HG03039 (cell line): Measurements from ENCODE around the gene NEO1.
"Not testable (repeated sequence)": the region's sequence is repeated elsewhere in the genome, so short reads cannot be mapped to it uniquely, and the experiment has no call there.

Source experiments
- ATAC-seq: cut with Tn5 transposase; IDR thresholded peaks from one replicate; pipeline ENCODE4 v1.9.1; 2021; ENCODE audit warnings: mild to moderate bottlenecking, moderate library complexity; ENCODE audit not compliant: unreplicated experiment

NEO1 gene

GRCh38 chr15:73295630-73296286 is 243.5 kb downstream of the NEO1 start:
- ATAC-seq = no peak

GRCh38 chr15:73296609-73297353 is 244.5 kb downstream of the NEO1 start:
- ATAC-seq = no peak

GRCh38 chr15:73298522-73299245 is 246.4 kb downstream of the NEO1 start:
- no peak for ATAC-seq

- not testable (repeated sequence) for ATAC-seq
These were observed 248.0 kb downstream of the NEO1 start for GRCh38 chr15:73300286-73300685.

GRCh38 chr15:73303636-73304035 is 251.4 kb downstream of the NEO1 start:
- ATAC-seq = no peak

GRCh38 chr15:73305331-73306211 is 253.3 kb downstream of the NEO1 start:
- ATAC-seq = no peak

- no peak for ATAC-seq
These were observed 256.0 kb downstream of the NEO1 start for GRCh38 chr15:73308305-73308704.

GRCh38 chr15:73313861-73314260 is 261.6 kb downstream of the NEO1 start:
- ATAC-seq = no peak

- no peak for ATAC-seq
These were observed 265.6 kb downstream of the NEO1 start for GRCh38 chr15:73317651-73318462.

GRCh38 chr15:73318463-73319351 is 266.4 kb downstream of the NEO1 start:
- ATAC-seq = no peak

GRCh38 chr15:73319460-73320245 is 267.4 kb downstream of the NEO1 start:
- no peak for ATAC-seq

- no peak for ATAC-seq
These were observed 268.4 kb downstream of the NEO1 start for GRCh38 chr15:73320619-73321180.

GRCh38 chr15:73321496-73322450 is 269.5 kb downstream of the NEO1 start:
- ATAC-seq = no peak

- ATAC-seq = no peak
These were observed 270.6 kb downstream of the NEO1 start for GRCh38 chr15:73322665-73323373.

GRCh38 chr15:73323374-73323955 is 271.2 kb downstream of the NEO1 start:
- ATAC-seq = no peak

GRCh38 chr15:73323956-73324355 is 271.7 kb downstream of the NEO1 start:
- ATAC-seq = no peak
